Stimulated activated CD4-positive, alpha-beta T cell treated with anti-CD3 and anti-CD28 coated beads, Interleukin-2, amount 100 ng/mL, for 48 hours (primary cell): ENCODE measurements around the gene SUPT3H.
"Not testable (repeated sequence)": the region's sequence is repeated elsewhere in the genome, so short reads cannot be mapped to it uniquely, and the experiment has no call there.

Experiments used
- DNase-seq, 2 donors: peaks; one replicate each; pipeline ENCODE4 v3.0.0-alpha.2; 2020

The SUPT3H gene

GRCh38 chr6:45044510-45045252 lies 333.1 kb downstream of the SUPT3H start:
- no peak for DNase-seq

- DNase-seq, result no peak
Observed at GRCh38 chr6:45044086-45044485, 333.6 kb downstream of the SUPT3H start.

GRCh38 chr6:45042673-45043072 lies 335.1 kb downstream of the SUPT3H start:
- not testable (repeated sequence) for DNase-seq

- no peak for DNase-seq
Observed at GRCh38 chr6:45038226-45038625, 339.5 kb downstream of the SUPT3H start.

GRCh38 chr6:45036103-45036502 lies 341.6 kb downstream of the SUPT3H start:
- no peak for DNase-seq

- DNase-seq, result no peak
Observed at GRCh38 chr6:45032426-45032825, 345.3 kb downstream of the SUPT3H start.

GRCh38 chr6:45031601-45032000 lies 346.1 kb downstream of the SUPT3H start:
- no peak for DNase-seq

GRCh38 chr6:45027126-45027525 lies 350.6 kb downstream of the SUPT3H start:
- DNase-seq, result no peak

- DNase-seq, result no peak
Observed at GRCh38 chr6:45026003-45026516, 351.7 kb downstream of the SUPT3H start.

GRCh38 chr6:45024610-45025009 lies 353.1 kb downstream of the SUPT3H start:
- DNase-seq, result no peak

- no peak for DNase-seq
Observed at GRCh38 chr6:45021676-45022075, 356.1 kb downstream of the SUPT3H start.

GRCh38 chr6:45012687-45013086 lies 365.0 kb downstream of the SUPT3H start:
- no peak for DNase-seq

- DNase-seq, result no peak
Observed at GRCh38 chr6:45009576-45009975, 368.2 kb downstream of the SUPT3H start.

GRCh38 chr6:45006893-45007292 lies 370.8 kb downstream of the SUPT3H start:
- no peak for DNase-seq

GRCh38 chr6:45003961-45004360 lies 373.8 kb downstream of the SUPT3H start:
- DNase-seq, result no peak

- DNase-seq, result no peak
Observed at GRCh38 chr6:45003387-45003786, 374.3 kb downstream of the SUPT3H start.

GRCh38 chr6:45002390-45003105 lies 375.2 kb downstream of the SUPT3H start:
- DNase-seq, result no peak

- no peak for DNase-seq
Observed at GRCh38 chr6:45001663-45002062, 376.1 kb downstream of the SUPT3H start.

GRCh38 chr6:45000833-45001232 lies 376.9 kb downstream of the SUPT3H start:
- DNase-seq, result no peak

- DNase-seq, result no peak
Observed at GRCh38 chr6:44999066-44999465, 378.7 kb downstream of the SUPT3H start.

GRCh38 chr6:44995486-44996132 lies 382.1 kb downstream of the SUPT3H start:
- no peak for DNase-seq

GRCh38 chr6:44989391-44989790 lies 388.3 kb downstream of the SUPT3H start:
- no peak for DNase-seq

GRCh38 chr6:44985006-44985405 lies 392.7 kb downstream of the SUPT3H start:
- no peak for DNase-seq
